ENCODE data around the gene CTBP2.

DNA sequence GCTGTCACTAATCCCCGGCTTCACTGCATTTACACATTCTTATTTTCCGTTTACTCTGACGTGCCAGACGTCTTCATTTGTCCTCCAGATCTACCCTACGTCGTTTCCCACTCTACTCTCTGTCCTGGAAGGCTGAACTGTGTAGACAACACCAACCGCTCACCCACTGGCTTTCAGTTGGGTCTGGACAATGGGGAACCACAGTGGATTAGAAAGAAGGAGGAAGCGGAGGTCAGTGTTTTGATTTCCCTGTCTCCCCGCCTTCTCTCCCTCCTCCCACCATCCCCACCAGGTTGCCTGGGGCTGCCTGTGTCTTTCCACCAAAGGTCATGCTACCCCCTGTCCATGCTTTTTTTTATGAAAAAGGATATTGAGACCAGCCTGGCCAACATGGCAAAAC, 14.0 kb upstream of the CTBP2 start:
- TF ChIP-seq, protein P1, sequence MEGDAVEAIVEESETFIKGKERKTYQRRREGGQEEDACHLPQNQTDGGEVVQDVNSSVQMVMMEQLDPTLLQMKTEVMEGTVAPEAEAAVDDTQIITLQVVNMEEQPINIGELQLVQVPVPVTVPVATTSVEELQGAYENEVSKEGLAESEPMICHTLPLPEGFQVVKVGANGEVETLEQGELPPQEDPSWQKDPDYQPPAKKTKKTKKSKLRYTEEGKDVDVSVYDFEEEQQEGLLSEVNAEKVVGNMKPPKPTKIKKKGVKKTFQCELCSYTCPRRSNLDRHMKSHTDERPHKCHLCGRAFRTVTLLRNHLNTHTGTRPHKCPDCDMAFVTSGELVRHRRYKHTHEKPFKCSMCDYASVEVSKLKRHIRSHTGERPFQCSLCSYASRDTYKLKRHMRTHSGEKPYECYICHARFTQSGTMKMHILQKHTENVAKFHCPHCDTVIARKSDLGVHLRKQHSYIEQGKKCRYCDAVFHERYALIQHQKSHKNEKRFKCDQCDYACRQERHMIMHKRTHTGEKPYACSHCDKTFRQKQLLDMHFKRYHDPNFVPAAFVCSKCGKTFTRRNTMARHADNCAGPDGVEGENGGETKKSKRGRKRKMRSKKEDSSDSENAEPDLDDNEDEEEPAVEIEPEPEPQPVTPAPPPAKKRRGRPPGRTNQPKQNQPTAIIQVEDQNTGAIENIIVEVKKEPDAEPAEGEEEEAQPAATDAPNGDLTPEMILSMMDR (optimal IDR thresholded peaks at IDR 0.05 in 1 of 3, IDR thresholded peaks at IDR 0.05 in 1 of 3, conservative IDR thresholded peaks at IDR 0.05 in 1 of 3; ENCODE audit: extremely low read depth in 1 of 3, insufficient read depth in 2 of 3, low read length in 3 of 3) = no peak
- TF ChIP-seq EZH2 (IDR thresholded peaks at IDR 0.05; ENCODE audit: low read length) = no peak

Data from keratinocyte (primary cell).